GM18526 (cell line): ENCODE measurements around the gene REEP2.

ENCODE experiments used
- POLR2A ChIP-seq: IDR thresholded peaks from 3 replicates; pipeline ENCODE4 v1.6.1; 2011; ENCODE audit not compliant: insufficient read length; ENCODE audit errors: extremely low read depth

The REEP2 gene

GRCh38 chr5:138469540-138470321, 30.9 kb downstream of the REEP2 start:
- no peak for TF ChIP-seq POLR2A

GRCh38 chr5:138470322-138471051, 31.6 kb downstream of the REEP2 start:
- TF ChIP-seq POLR2A, result no peak

GRCh38 chr5:138471052-138471361, 32.1 kb downstream of the REEP2 start:
- TF ChIP-seq POLR2A, result no peak

GRCh38 chr5:138472353-138472752, 33.5 kb downstream of the REEP2 start:
- TF ChIP-seq POLR2A, result no peak

GRCh38 chr5:138476918-138477317, 38.1 kb downstream of the REEP2 start:
- no peak for TF ChIP-seq POLR2A

- no peak for TF ChIP-seq POLR2A
Measured at GRCh38 chr5:138482638-138483037, 43.8 kb downstream of the REEP2 start.

- no peak for TF ChIP-seq POLR2A
Measured at GRCh38 chr5:138488481-138488945, 49.7 kb downstream of the REEP2 start.

GRCh38 chr5:138489683-138490061, 50.8 kb downstream of the REEP2 start:
- no peak for TF ChIP-seq POLR2A

GRCh38 chr5:138490648-138491283, 51.9 kb downstream of the REEP2 start:
- no peak for TF ChIP-seq POLR2A

- TF ChIP-seq POLR2A, result no peak
Measured at GRCh38 chr5:138491284-138491648, 52.4 kb downstream of the REEP2 start.

- no peak for TF ChIP-seq POLR2A
Measured at GRCh38 chr5:138491669-138492559, 53.1 kb downstream of the REEP2 start.

GRCh38 chr5:138492560-138493045, 53.7 kb downstream of the REEP2 start:
- no peak for TF ChIP-seq POLR2A

- TF ChIP-seq POLR2A, result no peak
Measured at GRCh38 chr5:138495351-138495750, 56.5 kb downstream of the REEP2 start.
